Karpas-422 (cell line): ENCODE results near the gene FLT3LG. TPM values are rescaled to one million over a fixed set of nuclear protein-coding genes. Genes with fewer than 3 reads are reported as not detected.
A peak's percentile ranks its signal among the peaks of the same experiment; 100 is the strongest.

Experiments used
- DNase-seq: peaks from one replicate; pipeline ENCODE4 v3.0.0-alpha.2; 2015
- H2AFZ ChIP-seq: fragments of 200-600 bp; sonication (generic); 2 replicates; pipeline ENCODE4 v1.6.1; 2014; ENCODE audit warnings: antibody characterized with exemption, low read length, mixed read lengths
- H3K27ac ChIP-seq: fragments of 200-600 bp; sonication (generic); 2 replicates; pipeline ENCODE4 v1.5.1; 2014; ENCODE audit warnings: mild to moderate bottlenecking, low read length, moderate library complexity
- H3K27me3 ChIP-seq: fragments of 200-600 bp; sonication (generic); 2 replicates; pipeline ENCODE4 v1.6.1; 2014; ENCODE audit warnings: low read length, mixed read lengths
- H3K36me3 ChIP-seq: fragments of 200-600 bp; sonication (generic); 2 replicates; pipeline ENCODE4 v1.6.1; 2014; ENCODE audit warnings: low read length, mixed read lengths; ENCODE audit not compliant: insufficient read depth
- H3K4me1 ChIP-seq: fragments of 200-600 bp; sonication (generic); 2 replicates; pipeline ENCODE4 v1.6.1; 2014; ENCODE audit warnings: mild to moderate bottlenecking, low read length, mixed read lengths
- H3K4me2 ChIP-seq: fragments of 200-600 bp; sonication (generic); 2 replicates; pipeline ENCODE4 v1.6.1; 2014; ENCODE audit warnings: low read length, low read depth, mild to moderate bottlenecking; ENCODE audit not compliant: poor library complexity, severe bottlenecking
- H3K4me3 ChIP-seq: fragments of 200-600 bp; sonication (generic); 2 replicates; pipeline ENCODE4 v1.5.1; 2014; ENCODE audit warnings: mild to moderate bottlenecking, antibody characterized with exemption, low read length, mixed read lengths
- H3K79me2 ChIP-seq: fragments of 200-600 bp; sonication (generic); 2 replicates; pipeline ENCODE4 v1.6.1; 2014; ENCODE audit warnings: mild to moderate bottlenecking, low read length, mixed read lengths
- H3K9ac ChIP-seq: fragments of 200-600 bp; sonication (generic); 2 replicates; pipeline ENCODE4 v1.6.0; 2014; ENCODE audit warnings: low read length
- H3K9me2 ChIP-seq: fragments of 200-600 bp; sonication (generic), shearing (Covaris generic); replicated peaks from 2 replicates; pipeline ENCODE4 v1.6.0; 2014; ENCODE audit warnings: mild to moderate bottlenecking, low read length, moderate library complexity; ENCODE audit not compliant: insufficient read depth
- H3K9me3 ChIP-seq: fragments of 300-700, 200-600 bp; sonication (generic); 2 replicates; pipeline ENCODE4 v1.6.1; 2014; ENCODE audit warnings: low read length, mixed read lengths
- H4K20me1 ChIP-seq: fragments of 200-600 bp; sonication (generic); 2 replicates; pipeline ENCODE4 v1.6.1; 2014; ENCODE audit warnings: mild to moderate bottlenecking, antibody characterized with exemption, low read length, low read depth; ENCODE audit not compliant: insufficient read depth
- total RNA-seq: library from RNA; depleted of rRNA; stranded (reverse); fragments of >200 nt; shearing (Covaris generic); gene quantifications from 2 replicates; pipeline ENCODE4 v1.2.3, GENCODE V29; 2014; ENCODE audit warnings: low replicate concordance

FLT3LG gene
- total RNA-seq, 1 experiment from 2014 or later, result 18.8 TPM

- Histone ChIP-seq H3K9me3 (no peaks in the 10 kb centered on the region), H3K9ac (no peak overlapping the region), H3K27ac (no peak overlapping the region), H3K9me2 (no peaks in the 10 kb centered on the region), H3K4me1 (peaks cover 37% of the 10 kb centered on the region), H2AFZ (no peak overlapping the region), H3K79me2 (no peaks in the 10 kb centered on the region), H3K27me3 (no peaks in the 10 kb centered on the region), H3K4me2 (no peak overlapping the region), H3K4me3 (no peak overlapping the region), H4K20me1 (no peaks in the 10 kb centered on the region), H3K36me3 (no peaks in the 10 kb centered on the region)
- DNase-seq, result peak; percentile 90
These were observed 43.2 kb upstream of the FLT3LG start for GRCh38 chr19:49430678-49431329.

GRCh38 chr19:49431330-49431749, 42.7 kb upstream of the FLT3LG start:
- H3K4me1 ChIP-seq, result peaks cover 37% of the 10 kb centered on the region
- no peak overlapping the region for H3K4me3 ChIP-seq
- H3K4me2 ChIP-seq, result no peak overlapping the region
- H3K27ac ChIP-seq, result no peak overlapping the region
- H3K27me3 ChIP-seq, result no peaks in the 10 kb centered on the region
- H3K79me2 ChIP-seq, result no peaks in the 10 kb centered on the region
- no peaks in the 10 kb centered on the region for H3K9me2 ChIP-seq
- no peaks in the 10 kb centered on the region for H3K9me3 ChIP-seq
- H2AFZ ChIP-seq, result no peak overlapping the region
- no peaks in the 10 kb centered on the region for H4K20me1 ChIP-seq
- H3K9ac ChIP-seq, result no peak overlapping the region
- H3K36me3 ChIP-seq, result no peaks in the 10 kb centered on the region
- peak; percentile 87 for DNase-seq

GRCh38 chr19:49432141-49433073, 41.6 kb upstream of the FLT3LG start:
- Histone ChIP-seq H3K9me3 (no peaks in the 10 kb centered on the region), H2AFZ (no peak overlapping the region), H3K4me3 (no peak overlapping the region), H3K27me3 (no peaks in the 10 kb centered on the region), H3K4me2 (no peak overlapping the region), H4K20me1 (no peaks in the 10 kb centered on the region), H3K9ac (no peak overlapping the region), H3K9me2 (no peaks in the 10 kb centered on the region), H3K79me2 (no peaks in the 10 kb centered on the region), H3K27ac (no peak overlapping the region), H3K4me1 (peaks cover 33% of the 10 kb centered on the region), H3K36me3 (no peaks in the 10 kb centered on the region)
- DNase-seq, result no peak

GRCh38 chr19:49433240-49433901, 40.6 kb upstream of the FLT3LG start:
- no peak overlapping the region for H3K27ac ChIP-seq

GRCh38 chr19:49434907-49435583, 39.0 kb upstream of the FLT3LG start:
- no peaks in the 10 kb centered on the region for H3K27me3 ChIP-seq
- H3K9me2 ChIP-seq, result no peaks in the 10 kb centered on the region
- no peak overlapping the region for H3K4me2 ChIP-seq
- H3K79me2 ChIP-seq, result no peaks in the 10 kb centered on the region
- no peaks in the 10 kb centered on the region for H4K20me1 ChIP-seq
- H3K27ac ChIP-seq, result no peak overlapping the region
- H3K9ac ChIP-seq, result no peak overlapping the region
- no peak overlapping the region for H3K4me3 ChIP-seq
- H3K36me3 ChIP-seq, result no peaks in the 10 kb centered on the region
- H3K9me3 ChIP-seq, result no peaks in the 10 kb centered on the region
- peak; percentile 80 for DNase-seq
- no peak overlapping the region for H2AFZ ChIP-seq
- peaks cover 20% of the 10 kb centered on the region for H3K4me1 ChIP-seq

More at GRCh38 chr19:49433240-49433901, 40.6 kb upstream of the FLT3LG start:
- Histone ChIP-seq H3K4me3 (no peak overlapping the region), H3K27me3 (no peaks in the 10 kb centered on the region), H3K36me3 (no peaks in the 10 kb centered on the region), H3K4me1 (peaks cover 23% of the 10 kb centered on the region), H3K79me2 (no peaks in the 10 kb centered on the region), H3K4me2 (no peak overlapping the region), H3K9me2 (no peaks in the 10 kb centered on the region), H2AFZ (no peak overlapping the region), H4K20me1 (no peaks in the 10 kb centered on the region), H3K9ac (no peak overlapping the region), H3K9me3 (no peaks in the 10 kb centered on the region)
- DNase-seq, result no peak

- no peak for DNase-seq
- H3K36me3 ChIP-seq, result no peaks in the 10 kb centered on the region
- H3K27ac ChIP-seq, result no peak overlapping the region
- peak overlapping the region; percentile 35 for H3K4me2 ChIP-seq
- no peak overlapping the region for H3K9ac ChIP-seq
- H3K9me2 ChIP-seq, result no peaks in the 10 kb centered on the region
- H4K20me1 ChIP-seq, result no peaks in the 10 kb centered on the region
- H3K27me3 ChIP-seq, result no peaks in the 10 kb centered on the region
- H3K4me3 ChIP-seq, result no peak overlapping the region
- peaks cover 19% of the 10 kb centered on the region for H3K4me1 ChIP-seq
- H3K9me3 ChIP-seq, result no peaks in the 10 kb centered on the region
- peak overlapping the region; percentile 26; the same call in 1 of the 2 replicates for H2AFZ ChIP-seq
- no peaks in the 10 kb centered on the region for H3K79me2 ChIP-seq
These were observed 38.3 kb upstream of the FLT3LG start for GRCh38 chr19:49435670-49436069.

- H2AFZ ChIP-seq, result peak overlapping the region; percentile 33; the same call in 1 of the 2 replicates
- H3K4me2 ChIP-seq, result peak overlapping the region; percentile 35
- peak; percentile 99 for DNase-seq
- no peaks in the 10 kb centered on the region for H3K79me2 ChIP-seq
- H3K27ac ChIP-seq, result no peak overlapping the region
- no peak overlapping the region for H3K9ac ChIP-seq
- peaks cover 19% of the 10 kb centered on the region for H3K4me1 ChIP-seq
- H3K9me2 ChIP-seq, result no peaks in the 10 kb centered on the region
- H3K9me3 ChIP-seq, result no peaks in the 10 kb centered on the region
- no peaks in the 10 kb centered on the region for H3K36me3 ChIP-seq
- H3K4me3 ChIP-seq, result no peak overlapping the region; the same call in 1 of the 2 replicates
- no peaks in the 10 kb centered on the region for H3K27me3 ChIP-seq
- no peaks in the 10 kb centered on the region for H4K20me1 ChIP-seq
These were observed 37.5 kb upstream of the FLT3LG start for GRCh38 chr19:49436381-49437017.
